ENCODE results near the gene GAREM2.

The GAREM2 gene

DNA sequence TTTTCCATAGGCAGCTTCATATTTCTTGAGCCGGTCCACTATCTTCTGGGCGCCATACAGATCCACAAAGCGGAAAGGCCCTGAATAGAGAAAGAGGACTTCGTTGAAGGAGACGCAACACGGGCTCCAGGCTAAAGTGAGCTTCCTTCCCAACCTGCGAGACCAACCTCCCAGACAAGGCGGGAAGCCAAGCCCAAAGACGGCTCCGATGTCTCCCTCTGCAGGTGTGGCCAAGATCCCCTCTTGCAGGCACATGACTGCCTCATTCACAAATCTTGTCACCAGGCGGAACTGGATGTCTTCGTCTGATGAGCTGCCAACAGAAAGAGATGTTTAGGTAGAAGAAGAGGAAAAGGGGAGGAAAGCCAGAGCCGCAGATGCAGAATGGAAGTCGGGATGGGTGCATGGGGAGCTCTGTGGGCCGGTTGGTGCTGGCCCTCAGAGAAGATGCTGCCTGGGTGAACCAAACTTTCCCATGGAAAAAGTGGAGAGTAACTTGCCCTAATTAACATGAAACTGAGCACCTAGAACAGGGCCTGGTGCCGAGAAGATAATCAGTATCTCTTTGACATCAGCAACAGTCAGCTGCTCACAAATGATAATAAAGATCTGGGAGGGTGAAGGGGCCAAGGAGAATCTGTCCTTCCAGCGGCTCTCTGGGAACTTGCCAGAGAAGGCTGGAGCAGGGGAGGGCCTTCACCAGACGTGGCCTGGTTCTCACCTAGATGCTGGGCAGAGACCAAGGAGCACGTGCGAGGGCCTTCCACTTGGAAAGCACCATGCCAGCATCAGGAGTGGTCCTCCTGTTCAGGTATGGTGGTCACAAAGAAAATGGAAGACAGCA is 18.6 kb downstream of the GAREM2 start:
- Histone ChIP-seq H3K4ac (ENCODE audit: low read depth, low read length) (no peak overlapping the region), H3K23ac (ENCODE audit: low read length) (no peak overlapping the region), H2AK5ac (ENCODE audit: low read length) (no peak overlapping the region), H3K4me2 (ENCODE audit: low read length) (no peak overlapping the region), H3K4me3 (ENCODE audit: low read length) (no peak overlapping the region), H2BK120ac (ENCODE audit: low read depth, low read length) (no peak overlapping the region), H3K36me3 (ENCODE audit: control insufficient read depth, insufficient read depth, low read length) (peaks cover 6% of the 10 kb centered on the region), H4K5ac (ENCODE audit: low read length) (no peak overlapping the region), H4K8ac (ENCODE audit: low read depth, low read length) (no peak overlapping the region), H3K9ac (ENCODE audit: low read length) (no peak overlapping the region), H3K27ac (ENCODE audit: low read depth, low read length) (no peak overlapping the region), H3K4me1 (ENCODE audit: control insufficient read depth, low read depth, low read length) (no peaks in the 10 kb centered on the region), H3K56ac (ENCODE audit: low read length) (no peak overlapping the region), H3K27me3 (ENCODE audit: insufficient read depth, low read length, poor library complexity) (no peaks in the 10 kb centered on the region), H3K79me2 (ENCODE audit: control insufficient read depth, insufficient read depth, low read length) (no peaks in the 10 kb centered on the region), H3K18ac (ENCODE audit: low read length) (no peak overlapping the region), H3K79me1 (ENCODE audit: low read length) (no peaks in the 10 kb centered on the region), H2BK5ac (ENCODE audit: low read length) (no peak overlapping the region), H2BK15ac (replicated peaks; ENCODE audit: low read depth) (no peak overlapping the region)
- no CpG with 5 or more reads among the region's 20 CpGs for WGBS (ENCODE audit: extremely low coverage, insufficient coverage, low lambda C conversion rate)
- no peak for DNase-seq

DNA sequence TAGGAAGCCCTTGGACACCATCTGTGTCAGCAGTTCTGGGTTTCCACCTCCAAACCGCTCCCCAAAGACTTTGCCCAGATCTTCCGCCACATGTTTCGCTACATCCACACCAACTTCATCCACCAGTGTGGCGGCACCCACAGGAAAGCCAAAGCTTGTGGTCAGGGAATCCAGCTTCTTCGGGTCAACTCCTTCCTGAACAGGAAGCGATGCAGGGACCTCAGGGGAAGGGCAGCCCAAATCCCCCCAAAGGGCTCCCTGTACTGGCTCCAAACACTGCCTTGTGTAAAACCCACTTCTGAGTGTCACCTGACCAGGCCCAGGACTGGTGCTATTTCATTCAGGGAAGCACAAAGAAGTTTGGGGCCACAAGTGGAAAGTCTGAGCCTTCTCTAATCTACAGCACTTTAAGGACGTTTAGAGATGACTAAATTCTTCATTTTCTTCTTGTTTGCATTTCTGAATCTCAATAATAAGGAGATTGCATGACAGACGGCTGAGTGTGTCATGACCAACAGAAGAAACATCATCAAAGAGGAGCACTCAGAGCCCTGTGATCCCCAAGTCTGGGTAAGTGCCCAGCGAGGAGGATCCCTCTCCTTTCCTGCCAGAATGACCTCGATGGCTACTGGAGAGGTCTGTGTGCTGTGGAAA is 20.8 kb downstream of the GAREM2 start:
- Histone ChIP-seq H3K4me3 (ENCODE audit: low read length) (no peak overlapping the region), H4K8ac (ENCODE audit: low read depth, low read length) (no peak overlapping the region), H3K79me1 (ENCODE audit: low read length) (no peaks in the 10 kb centered on the region), H3K4ac (ENCODE audit: low read depth, low read length) (no peak overlapping the region), H3K27ac (ENCODE audit: low read depth, low read length) (no peak overlapping the region), H2BK5ac (ENCODE audit: low read length) (no peak overlapping the region), H2BK15ac (replicated peaks; ENCODE audit: low read depth) (no peak overlapping the region), H2AK5ac (ENCODE audit: low read length) (no peak overlapping the region), H3K27me3 (ENCODE audit: insufficient read depth, low read length, poor library complexity) (no peaks in the 10 kb centered on the region), H3K18ac (ENCODE audit: low read length) (no peak overlapping the region), H2BK120ac (ENCODE audit: low read depth, low read length) (no peak overlapping the region), H3K4me2 (ENCODE audit: low read length) (no peak overlapping the region), H3K9ac (ENCODE audit: low read length) (no peak overlapping the region), H3K56ac (ENCODE audit: low read length) (no peak overlapping the region), H3K79me2 (ENCODE audit: control insufficient read depth, insufficient read depth, low read length) (no peaks in the 10 kb centered on the region), H3K4me1 (ENCODE audit: control insufficient read depth, low read depth, low read length) (no peaks in the 10 kb centered on the region), H3K36me3 (ENCODE audit: control insufficient read depth, insufficient read depth, low read length) (peaks cover 7% of the 10 kb centered on the region), H4K5ac (ENCODE audit: low read length) (no peak overlapping the region), H3K23ac (ENCODE audit: low read length) (no peak overlapping the region)
- DNase-seq, result no peak
- WGBS (ENCODE audit: extremely low coverage, insufficient coverage, low lambda C conversion rate), result no CpG with 5 or more reads among the region's 10 CpGs

DNA sequence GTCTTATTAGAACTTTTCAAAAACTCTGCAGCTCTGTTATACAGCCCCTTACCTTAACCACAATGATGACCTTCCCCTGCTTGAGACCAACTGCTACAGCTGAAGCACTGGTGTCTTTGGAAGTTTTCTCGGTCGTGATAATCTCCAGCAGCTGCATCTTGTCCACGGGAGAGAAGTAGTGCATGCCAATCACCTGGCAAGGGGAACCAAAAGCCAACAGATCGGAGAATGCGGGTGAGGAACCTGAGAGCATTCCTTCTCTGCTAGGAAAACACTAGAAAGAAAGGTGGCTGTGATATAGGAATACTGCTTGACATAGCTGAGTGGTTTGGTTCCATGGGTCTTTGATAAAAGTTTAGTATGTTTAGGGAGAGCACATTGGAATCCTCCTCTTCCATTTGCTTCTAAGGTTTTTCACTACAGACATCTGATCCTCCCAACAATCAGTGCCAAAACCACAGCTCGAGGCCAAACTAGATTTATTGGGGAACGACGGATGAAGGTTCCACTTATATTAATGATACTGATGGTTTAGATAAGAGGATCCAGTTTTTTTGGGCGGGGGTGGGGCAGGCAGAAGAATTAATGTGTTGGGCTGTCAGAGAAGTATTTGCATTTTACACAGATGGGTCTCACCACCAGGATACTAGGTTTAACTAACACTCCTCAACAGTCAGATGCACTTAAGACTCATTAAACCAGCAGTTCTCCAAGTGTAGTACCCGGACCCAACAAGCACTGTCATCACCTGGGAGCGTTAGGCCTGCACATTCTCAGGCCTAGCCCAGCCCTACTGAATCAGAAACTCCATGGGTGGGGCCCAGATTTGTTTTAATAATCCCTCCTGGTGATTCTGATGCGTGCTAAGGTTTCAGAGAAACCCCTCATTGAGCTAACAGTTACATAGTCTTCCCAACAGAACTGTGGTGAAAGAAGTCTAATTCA is 22.4 kb downstream of the GAREM2 start:
- Histone ChIP-seq H2BK5ac (ENCODE audit: low read length) (no peak overlapping the region), H2BK15ac (replicated peaks; ENCODE audit: low read depth) (no peak overlapping the region), H3K27ac (ENCODE audit: low read depth, low read length) (no peak overlapping the region), H3K56ac (ENCODE audit: low read length) (no peak overlapping the region), H3K18ac (ENCODE audit: low read length) (no peak overlapping the region), H3K9ac (ENCODE audit: low read length) (no peak overlapping the region), H2BK120ac (ENCODE audit: low read depth, low read length) (no peak overlapping the region), H4K8ac (ENCODE audit: low read depth, low read length) (no peak overlapping the region), H2AK5ac (ENCODE audit: low read length) (no peak overlapping the region), H4K5ac (ENCODE audit: low read length) (no peak overlapping the region), H3K36me3 (ENCODE audit: control insufficient read depth, insufficient read depth, low read length) (peaks cover 12% of the 10 kb centered on the region), H3K4ac (ENCODE audit: low read depth, low read length) (no peak overlapping the region), H3K27me3 (ENCODE audit: insufficient read depth, low read length, poor library complexity) (no peaks in the 10 kb centered on the region), H3K4me1 (ENCODE audit: control insufficient read depth, low read depth, low read length) (no peaks in the 10 kb centered on the region), H3K4me3 (ENCODE audit: low read length) (no peak overlapping the region), H3K4me2 (ENCODE audit: low read length) (no peak overlapping the region), H3K79me1 (ENCODE audit: low read length) (no peaks in the 10 kb centered on the region), H3K23ac (ENCODE audit: low read length) (no peak overlapping the region), H3K79me2 (ENCODE audit: control insufficient read depth, insufficient read depth, low read length) (no peaks in the 10 kb centered on the region)
- WGBS (ENCODE audit: extremely low coverage, insufficient coverage, low lambda C conversion rate), result no CpG with 5 or more reads among the region's 12 CpGs
- DNase-seq, result no peak

DNA sequence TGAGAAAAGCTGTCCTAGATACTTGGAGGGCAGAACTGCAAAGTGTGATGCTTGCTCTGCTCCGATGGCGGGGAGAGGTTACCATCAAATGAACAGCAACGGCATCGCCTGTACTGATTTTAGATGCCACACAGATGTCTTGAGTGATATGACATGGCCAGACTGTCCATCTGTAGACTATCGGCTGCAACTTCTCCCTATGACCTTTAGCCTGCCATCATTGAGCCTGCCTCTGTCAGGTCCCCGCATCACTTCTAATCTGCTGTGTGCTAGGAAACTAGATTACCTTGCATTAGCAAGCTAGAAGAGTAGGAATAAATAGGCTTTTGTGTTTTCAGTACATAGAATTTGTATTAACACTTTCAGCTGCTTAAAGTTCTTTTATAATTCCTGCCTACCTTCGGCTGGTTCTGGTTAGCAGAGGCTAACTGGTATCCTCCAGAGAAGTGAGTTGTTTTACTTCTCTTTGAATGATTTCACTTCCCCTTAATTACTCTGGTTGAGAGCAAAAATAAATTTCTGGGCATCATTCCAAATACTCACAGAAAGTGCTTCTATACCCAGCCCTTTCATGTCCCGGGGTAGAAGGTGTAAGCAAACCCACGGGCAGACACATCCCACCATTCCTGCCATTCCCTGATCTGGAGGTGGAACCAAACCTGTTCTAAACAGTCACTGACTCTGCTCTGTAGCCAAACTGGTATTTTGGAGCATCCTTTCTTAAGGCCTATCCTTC is 24.0 kb downstream of the GAREM2 start:
- H3K36me3 ChIP-seq (ENCODE audit: control insufficient read depth, insufficient read depth, low read length), result peaks cover 13% of the 10 kb centered on the region
- no peak overlapping the region for H3K23ac ChIP-seq (ENCODE audit: low read length)
- H3K4me1 ChIP-seq (ENCODE audit: control insufficient read depth, low read depth, low read length), result no peaks in the 10 kb centered on the region
- H2BK5ac ChIP-seq (ENCODE audit: low read length), result no peak overlapping the region
- H2AK5ac ChIP-seq (ENCODE audit: low read length), result no peak overlapping the region
- no peak overlapping the region for H4K8ac ChIP-seq (ENCODE audit: low read depth, low read length)
- no peak overlapping the region for H3K56ac ChIP-seq (ENCODE audit: low read length)
- no CpG with 5 or more reads among the region's 9 CpGs for WGBS (ENCODE audit: extremely low coverage, insufficient coverage, low lambda C conversion rate)
- no peak overlapping the region for H3K4me3 ChIP-seq (ENCODE audit: low read length)
- H3K4ac ChIP-seq (ENCODE audit: low read depth, low read length), result no peak overlapping the region
- H3K9ac ChIP-seq (ENCODE audit: low read length), result no peak overlapping the region
- no peaks in the 10 kb centered on the region for H3K79me1 ChIP-seq (ENCODE audit: low read length)
- H3K79me2 ChIP-seq (ENCODE audit: control insufficient read depth, insufficient read depth, low read length), result no peaks in the 10 kb centered on the region
- no peak overlapping the region for H2BK120ac ChIP-seq (ENCODE audit: low read depth, low read length)
- H2BK15ac ChIP-seq (replicated peaks; ENCODE audit: low read depth), result no peak overlapping the region
- no peak for DNase-seq
- H4K5ac ChIP-seq (ENCODE audit: low read length), result no peak overlapping the region
- no peak overlapping the region for H3K4me2 ChIP-seq (ENCODE audit: low read length)
- no peak overlapping the region for H3K27ac ChIP-seq (ENCODE audit: low read depth, low read length)
- no peak overlapping the region for H3K18ac ChIP-seq (ENCODE audit: low read length)
- H3K27me3 ChIP-seq (ENCODE audit: insufficient read depth, low read length, poor library complexity), result no peaks in the 10 kb centered on the region

- Histone ChIP-seq H3K4me1 (ENCODE audit: control insufficient read depth, low read depth, low read length) (no peaks in the 10 kb centered on the region), H3K4me3 (ENCODE audit: low read length) (no peak overlapping the region), H2AK5ac (ENCODE audit: low read length) (no peak overlapping the region), H3K23ac (ENCODE audit: low read length) (no peak overlapping the region), H3K27me3 (ENCODE audit: insufficient read depth, low read length, poor library complexity) (no peaks in the 10 kb centered on the region), H3K27ac (ENCODE audit: low read depth, low read length) (no peak overlapping the region), H4K5ac (ENCODE audit: low read length) (no peak overlapping the region), H2BK15ac (replicated peaks; ENCODE audit: low read depth) (no peak overlapping the region), H3K9ac (ENCODE audit: low read length) (no peak overlapping the region), H3K4me2 (ENCODE audit: low read length) (no peak overlapping the region), H2BK120ac (ENCODE audit: low read depth, low read length) (no peak overlapping the region), H3K79me2 (ENCODE audit: control insufficient read depth, insufficient read depth, low read length) (no peaks in the 10 kb centered on the region), H2BK5ac (ENCODE audit: low read length) (no peak overlapping the region), H3K4ac (ENCODE audit: low read depth, low read length) (no peak overlapping the region), H3K18ac (ENCODE audit: low read length) (no peak overlapping the region), H4K8ac (ENCODE audit: low read depth, low read length) (no peak overlapping the region), H3K56ac (ENCODE audit: low read length) (no peak overlapping the region), H3K36me3 (ENCODE audit: control insufficient read depth, insufficient read depth, low read length) (peaks cover 11% of the 10 kb centered on the region), H3K79me1 (ENCODE audit: low read length) (no peaks in the 10 kb centered on the region)
- WGBS (ENCODE audit: extremely low coverage, insufficient coverage, low lambda C conversion rate), result no CpG with 5 or more reads among the region's 4 CpGs
- no peak for DNase-seq
These were observed 24.6 kb downstream of the GAREM2 start for GRCh38 chr2:26197516-26197915.

Data from mesendoderm (in vitro differentiated cells).